Measurements from ENCODE around the gene SORCS2.

Gene SORCS2

DNA sequence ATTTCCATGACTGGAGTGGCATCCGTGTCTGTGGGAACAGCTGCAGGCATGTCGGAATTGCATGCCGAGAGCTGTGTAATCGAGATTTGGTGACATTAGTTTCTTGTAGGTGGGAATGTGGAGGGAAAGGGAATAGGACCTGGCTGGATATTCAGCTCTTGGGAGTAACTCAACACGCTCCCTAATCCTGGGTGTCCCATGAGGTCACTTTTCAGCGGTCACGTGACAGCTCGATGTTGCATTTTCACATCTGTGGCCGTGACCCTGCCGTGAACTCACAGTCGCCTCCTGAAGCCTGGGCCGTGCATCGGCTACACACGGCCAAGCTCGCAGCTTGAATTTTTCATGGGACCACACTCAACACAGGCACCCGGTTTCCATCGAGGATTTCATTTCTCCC, 268.2 kb downstream of the SORCS2 start:
- Histone ChIP-seq H3K79me2 (ENCODE audit: insufficient read depth, low read length) (no peaks in the 10 kb centered on the region), H4K20me1 (ENCODE audit: insufficient read depth, low read length) (no peaks in the 10 kb centered on the region; the same call in 1 of the 2 replicates), H3K4me3 (ENCODE audit: low read depth in 1 of 2, low read length in 2 of 2) (no peak overlapping the region), H3K4me1 (ENCODE audit: insufficient read depth, low read length) (no peaks in the 10 kb centered on the region), H3K36me3 (ENCODE audit: insufficient read depth, low read length) (no peaks in the 10 kb centered on the region), H2AFZ (ENCODE audit: low read depth, low read length) (no peak overlapping the region), H3K9ac (ENCODE audit: low read depth, low read length) (no peak overlapping the region), H3K4me2 (ENCODE audit: insufficient read depth, low read length) (no peak overlapping the region), H3K27me3 (ENCODE audit: insufficient read depth, low read length, poor library complexity) (no peaks in the 10 kb centered on the region), H3K9me3 (ENCODE audit: insufficient read depth, low read length, severe bottlenecking) (no peaks in the 10 kb centered on the region), H3K27ac (ENCODE audit: low read length) (no peak overlapping the region)
- no peak for DNase-seq
- no peak for ATAC-seq (ENCODE audit: insufficient read depth, low read depth)
- no peak for TF ChIP-seq EZH2 (IDR thresholded peaks at IDR 0.05; ENCODE audit: borderline replicate concordance, low read depth, low read length, severe bottlenecking)
- TF ChIP-seq, protein P1, sequence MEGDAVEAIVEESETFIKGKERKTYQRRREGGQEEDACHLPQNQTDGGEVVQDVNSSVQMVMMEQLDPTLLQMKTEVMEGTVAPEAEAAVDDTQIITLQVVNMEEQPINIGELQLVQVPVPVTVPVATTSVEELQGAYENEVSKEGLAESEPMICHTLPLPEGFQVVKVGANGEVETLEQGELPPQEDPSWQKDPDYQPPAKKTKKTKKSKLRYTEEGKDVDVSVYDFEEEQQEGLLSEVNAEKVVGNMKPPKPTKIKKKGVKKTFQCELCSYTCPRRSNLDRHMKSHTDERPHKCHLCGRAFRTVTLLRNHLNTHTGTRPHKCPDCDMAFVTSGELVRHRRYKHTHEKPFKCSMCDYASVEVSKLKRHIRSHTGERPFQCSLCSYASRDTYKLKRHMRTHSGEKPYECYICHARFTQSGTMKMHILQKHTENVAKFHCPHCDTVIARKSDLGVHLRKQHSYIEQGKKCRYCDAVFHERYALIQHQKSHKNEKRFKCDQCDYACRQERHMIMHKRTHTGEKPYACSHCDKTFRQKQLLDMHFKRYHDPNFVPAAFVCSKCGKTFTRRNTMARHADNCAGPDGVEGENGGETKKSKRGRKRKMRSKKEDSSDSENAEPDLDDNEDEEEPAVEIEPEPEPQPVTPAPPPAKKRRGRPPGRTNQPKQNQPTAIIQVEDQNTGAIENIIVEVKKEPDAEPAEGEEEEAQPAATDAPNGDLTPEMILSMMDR (IDR thresholded peaks at IDR 0.05; ENCODE audit: borderline replicate concordance, extremely low read depth, low read length, poor library complexity, severe bottlenecking), result no peak

DNA sequence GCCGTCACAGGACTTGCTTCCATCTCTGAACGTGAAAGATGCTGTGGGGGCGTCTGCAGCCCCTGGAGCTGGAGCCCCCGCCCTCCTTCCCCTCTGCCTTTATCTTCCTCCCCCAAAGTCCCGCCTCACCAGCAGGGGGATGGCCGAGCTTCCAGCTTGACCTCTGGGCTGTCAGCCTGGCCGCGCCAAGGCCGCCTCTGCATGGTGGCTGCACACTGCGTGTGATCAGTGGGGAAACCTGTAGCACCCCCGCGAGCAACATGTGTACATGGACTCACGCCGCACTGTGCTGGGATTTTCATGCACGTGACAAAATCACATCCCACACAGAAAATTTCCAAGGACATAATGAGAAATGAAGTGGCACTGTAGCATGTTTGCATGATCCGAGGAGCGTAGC, 268.9 kb downstream of the SORCS2 start:
- H3K4me1 ChIP-seq (ENCODE audit: insufficient read depth, low read length), result no peaks in the 10 kb centered on the region
- H3K4me2 ChIP-seq (ENCODE audit: insufficient read depth, low read length), result no peak overlapping the region
- no peaks in the 10 kb centered on the region for H3K79me2 ChIP-seq (ENCODE audit: insufficient read depth, low read length)
- no peak overlapping the region for H3K4me3 ChIP-seq (ENCODE audit: low read depth in 1 of 2, low read length in 2 of 2)
- no peak overlapping the region for H3K27ac ChIP-seq (ENCODE audit: low read length)
- TF ChIP-seq EZH2 (IDR thresholded peaks at IDR 0.05; ENCODE audit: borderline replicate concordance, low read depth, low read length, severe bottlenecking), result no peak
- TF ChIP-seq, protein P1 (IDR thresholded peaks at IDR 0.05; ENCODE audit: borderline replicate concordance, extremely low read depth, low read length, poor library complexity, severe bottlenecking), result no peak
- H3K9ac ChIP-seq (ENCODE audit: low read depth, low read length), result no peak overlapping the region
- no peaks in the 10 kb centered on the region; the same call in 1 of the 2 replicates for H4K20me1 ChIP-seq (ENCODE audit: insufficient read depth, low read length)
- no peak for DNase-seq
- ATAC-seq (ENCODE audit: insufficient read depth, low read depth), result no peak
- H3K36me3 ChIP-seq (ENCODE audit: insufficient read depth, low read length), result no peaks in the 10 kb centered on the region
- H3K27me3 ChIP-seq (ENCODE audit: insufficient read depth, low read length, poor library complexity), result no peaks in the 10 kb centered on the region
- H2AFZ ChIP-seq (ENCODE audit: low read depth, low read length), result no peak overlapping the region
- H3K9me3 ChIP-seq (ENCODE audit: insufficient read depth, low read length, severe bottlenecking), result no peaks in the 10 kb centered on the region

DNA sequence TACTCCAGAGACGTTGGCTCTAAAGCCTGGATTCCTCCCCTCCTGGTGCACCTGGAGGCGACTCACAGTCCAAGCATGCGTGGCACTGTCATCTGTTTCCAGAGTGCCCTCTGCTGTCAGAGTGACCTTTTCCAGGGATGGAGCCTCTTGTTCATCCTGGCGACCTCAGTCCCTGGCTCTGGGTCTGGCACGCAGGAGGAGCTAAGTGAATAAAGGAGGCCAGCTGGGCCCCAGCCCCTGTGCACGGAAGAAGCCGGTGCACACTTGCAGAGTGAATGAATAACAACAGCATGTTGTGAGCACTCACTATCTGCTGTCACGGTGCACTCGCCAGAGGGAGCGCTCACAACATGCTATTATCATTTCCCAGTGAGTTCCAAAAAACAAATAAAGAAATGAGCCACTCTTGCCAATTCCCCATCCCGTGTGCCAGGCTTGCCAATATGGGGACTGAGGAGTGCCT, 270.2 kb downstream of the SORCS2 start:
- Histone ChIP-seq H3K4me2 (ENCODE audit: insufficient read depth, low read length) (no peak overlapping the region), H3K27me3 (ENCODE audit: insufficient read depth, low read length, poor library complexity) (no peaks in the 10 kb centered on the region), H3K4me1 (ENCODE audit: insufficient read depth, low read length) (no peaks in the 10 kb centered on the region), H3K36me3 (ENCODE audit: insufficient read depth, low read length) (no peaks in the 10 kb centered on the region), H3K27ac (ENCODE audit: low read length) (no peak overlapping the region), H3K9me3 (ENCODE audit: insufficient read depth, low read length, severe bottlenecking) (no peaks in the 10 kb centered on the region), H3K4me3 (ENCODE audit: low read depth in 1 of 2, low read length in 2 of 2) (no peak overlapping the region), H3K79me2 (ENCODE audit: insufficient read depth, low read length) (no peaks in the 10 kb centered on the region), H4K20me1 (ENCODE audit: insufficient read depth, low read length) (no peaks in the 10 kb centered on the region; the same call in 1 of the 2 replicates), H2AFZ (ENCODE audit: low read depth, low read length) (no peak overlapping the region), H3K9ac (ENCODE audit: low read depth, low read length) (no peak overlapping the region)
- no peak for TF ChIP-seq EZH2 (IDR thresholded peaks at IDR 0.05; ENCODE audit: borderline replicate concordance, low read depth, low read length, severe bottlenecking)
- TF ChIP-seq, protein P1 (IDR thresholded peaks at IDR 0.05; ENCODE audit: borderline replicate concordance, extremely low read depth, low read length, poor library complexity, severe bottlenecking), result no peak
- ATAC-seq (ENCODE audit: insufficient read depth, low read depth) (no peak), DNase-seq (no peak)
